GM18499 (cell line): ENCODE measurements around the gene DDIAS.
"Not testable (repeated sequence)": the region's sequence is repeated elsewhere in the genome, so short reads cannot be mapped to it uniquely, and the experiment has no call there.

Source experiments
- ATAC-seq: cut with Tn5 transposase; IDR thresholded peaks from one replicate; pipeline ENCODE4 v1.9.1; 2021; ENCODE audit warnings: moderate number of reproducible peaks; ENCODE audit not compliant: insufficient read depth, unreplicated experiment

Gene DDIAS

GRCh38 chr11:82959987-82960778 lies 58.6 kb downstream of the DDIAS start:
- ATAC-seq, result peak; percentile 84

GRCh38 chr11:82960779-82961143 lies 59.2 kb downstream of the DDIAS start:
- ATAC-seq, result peak; percentile 5

- not testable (repeated sequence) for ATAC-seq
Measured at GRCh38 chr11:82962021-82962420, 60.5 kb downstream of the DDIAS start.

GRCh38 chr11:82967381-82967780 lies 65.8 kb downstream of the DDIAS start:
- ATAC-seq, result no peak

- ATAC-seq, result peak; percentile 97
Measured at GRCh38 chr11:82969811-82970210, 68.3 kb downstream of the DDIAS start.

- not testable (repeated sequence) for ATAC-seq
Measured at GRCh38 chr11:82970507-82971083, 69.1 kb downstream of the DDIAS start.

GRCh38 chr11:82971519-82971946 lies 70.0 kb downstream of the DDIAS start:
- not testable (repeated sequence) for ATAC-seq

GRCh38 chr11:82972103-82972502 lies 70.6 kb downstream of the DDIAS start:
- ATAC-seq, result no peak

GRCh38 chr11:82974135-82974534 lies 72.6 kb downstream of the DDIAS start:
- ATAC-seq, result no peak

GRCh38 chr11:82974851-82975250 lies 73.3 kb downstream of the DDIAS start:
- ATAC-seq, result no peak

GRCh38 chr11:82975882-82976281 lies 74.3 kb downstream of the DDIAS start:
- ATAC-seq, result no peak

- no peak for ATAC-seq
Measured at GRCh38 chr11:82976786-82977185, 75.2 kb downstream of the DDIAS start.

GRCh38 chr11:82978422-82979099 lies 77.0 kb downstream of the DDIAS start:
- ATAC-seq, result no peak

- no peak for ATAC-seq
Measured at GRCh38 chr11:82979824-82980223, 78.3 kb downstream of the DDIAS start.

- no peak for ATAC-seq
Measured at GRCh38 chr11:82980292-82980691, 78.8 kb downstream of the DDIAS start.

- ATAC-seq, result no peak
Measured at GRCh38 chr11:82980947-82981346, 79.4 kb downstream of the DDIAS start.

- no peak for ATAC-seq
Measured at GRCh38 chr11:82981852-82982251, 80.3 kb downstream of the DDIAS start.
